AG04450 (cell line): ENCODE measurements around the gene CCDC187. TPM values are rescaled to one million over a fixed set of nuclear protein-coding genes. Genes with fewer than 3 reads are reported as not detected.

ENCODE experiments used
- CTCF ChIA-PET: fragments of 300-600, 350-600 bp; formaldehyde crosslinking; extraction: SDS; loops from one replicate; lab custom pipeline; 2022; ENCODE audit warnings: antibody characterized with exemption, inconsistent platforms; lab: Charles Lee
- POLR2A ChIA-PET: fragments of 350-600 bp; formaldehyde crosslinking; extraction: SDS; loops from one replicate; lab custom pipeline; 2021; ENCODE audit warnings: antibody characterized with exemption, inconsistent platforms; lab: Yijun Ruan, JAX
- DNase-seq: peaks from one replicate; pipeline ENCODE4 v3.0.0-alpha.2; 2011; ENCODE audit warnings: low read depth, low spot score
- H3K27ac ChIP-seq: one replicate; pipeline ENCODE4 v1.5.1; 2012; ENCODE audit warnings: low read depth, low read length, control low read depth
- H3K27me3 ChIP-seq: one replicate; pipeline ENCODE4 v1.6.0; 2012; ENCODE audit warnings: low read length; ENCODE audit not compliant: control insufficient read depth, insufficient read depth
- H3K4me3 ChIP-seq: 2 replicates; pipeline ENCODE4 v1.5.1; 2011; ENCODE audit warnings: mild to moderate bottlenecking, low read depth, low read length, control low read depth
- H3K9me3 ChIP-seq: 2 replicates; pipeline ENCODE4 v1.5.1; 2012; ENCODE audit warnings: low read length; ENCODE audit not compliant: control insufficient read depth, insufficient read depth
- CTCF ChIP-seq: IDR thresholded peaks from 2 replicates; pipeline ENCODE4 v1.5.1; 2011; ENCODE audit warnings: low read depth, low read length, control low read depth, inconsistent platforms
- polyA plus RNA-seq: library from polyadenylated mRNA; depleted of rRNA; stranded (reverse); fragments of >200 nt; gene quantifications from 2 replicates; pipeline ENCODE4 v1.2.3, GENCODE V29; 2011

Gene CCDC187
- polyA plus RNA-seq, 1 experiment = not detected

- Histone ChIP-seq H3K27ac (peak overlapping the region; percentile 31), H3K27me3 (no peaks in the 10 kb centered on the region), H3K4me3 (no peak overlapping the region), H3K9me3 (no peaks in the 10 kb centered on the region)
- ChIA-PET CTCF (interaction anchor here (1.0 to 1.2 kb wide), 2 partner anchors 14 to 59 kb away, joined by 3 read pairs; no protein-coding TSS in a partner anchor), POLR2A (no interaction called here)
- DNase-seq = no peak
- no peak for TF ChIP-seq CTCF
These were observed 74.5 kb downstream of the CCDC187 start for GRCh38 chr9:136229096-136230065.

DNA sequence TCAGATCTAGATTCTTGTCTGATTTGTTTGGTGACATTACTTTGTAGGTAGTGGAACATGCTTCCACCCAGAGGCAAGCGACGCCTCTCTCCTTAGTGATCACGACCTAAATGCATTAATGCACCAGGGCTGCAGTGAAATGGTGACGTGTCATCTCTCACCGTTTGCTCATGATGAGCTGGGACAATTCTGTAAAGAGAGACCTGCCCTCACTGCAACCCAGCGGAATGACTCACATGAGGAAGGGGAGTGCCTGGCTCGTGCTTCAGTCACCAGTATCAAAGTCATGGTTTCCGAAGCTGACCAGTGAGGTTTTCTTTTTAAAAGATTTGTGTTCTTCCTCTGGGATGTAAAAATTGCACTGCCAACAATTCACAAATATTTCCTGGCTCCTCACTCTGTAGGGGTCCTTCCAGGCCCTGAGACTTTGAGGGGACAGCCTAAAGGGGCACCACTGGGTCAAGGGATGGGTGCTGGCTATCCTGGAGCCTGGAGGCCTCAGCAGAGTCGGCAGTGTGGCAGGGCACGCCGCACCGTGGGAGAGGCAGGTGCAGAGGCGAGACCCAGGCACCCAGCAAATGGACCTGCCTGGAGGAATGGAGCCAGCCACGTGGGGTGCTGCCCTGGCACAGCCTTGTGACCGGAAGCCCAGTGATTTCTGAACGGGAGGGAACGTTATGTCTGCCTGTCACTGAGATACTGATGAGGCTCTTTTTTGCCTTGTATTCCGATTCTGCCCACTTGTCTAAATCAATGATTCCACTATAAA, 75.6 kb downstream of the CCDC187 start:
- H3K9me3 ChIP-seq = no peaks in the 10 kb centered on the region
- no peak overlapping the region for H3K4me3 ChIP-seq
- peak overlapping the region; percentile 71 for H3K27ac ChIP-seq
- no peak for TF ChIP-seq CTCF
- ChIA-PET POLR2A (no interaction called here), CTCF (interaction anchor here (1.0 to 1.5 kb wide), 3 partner anchors 13 to 58 kb away, joined by 3 to 6 read pairs (median 3); no protein-coding TSS in a partner anchor)
- no peaks in the 10 kb centered on the region for H3K27me3 ChIP-seq
- DNase-seq = peak; percentile 32

DNA sequence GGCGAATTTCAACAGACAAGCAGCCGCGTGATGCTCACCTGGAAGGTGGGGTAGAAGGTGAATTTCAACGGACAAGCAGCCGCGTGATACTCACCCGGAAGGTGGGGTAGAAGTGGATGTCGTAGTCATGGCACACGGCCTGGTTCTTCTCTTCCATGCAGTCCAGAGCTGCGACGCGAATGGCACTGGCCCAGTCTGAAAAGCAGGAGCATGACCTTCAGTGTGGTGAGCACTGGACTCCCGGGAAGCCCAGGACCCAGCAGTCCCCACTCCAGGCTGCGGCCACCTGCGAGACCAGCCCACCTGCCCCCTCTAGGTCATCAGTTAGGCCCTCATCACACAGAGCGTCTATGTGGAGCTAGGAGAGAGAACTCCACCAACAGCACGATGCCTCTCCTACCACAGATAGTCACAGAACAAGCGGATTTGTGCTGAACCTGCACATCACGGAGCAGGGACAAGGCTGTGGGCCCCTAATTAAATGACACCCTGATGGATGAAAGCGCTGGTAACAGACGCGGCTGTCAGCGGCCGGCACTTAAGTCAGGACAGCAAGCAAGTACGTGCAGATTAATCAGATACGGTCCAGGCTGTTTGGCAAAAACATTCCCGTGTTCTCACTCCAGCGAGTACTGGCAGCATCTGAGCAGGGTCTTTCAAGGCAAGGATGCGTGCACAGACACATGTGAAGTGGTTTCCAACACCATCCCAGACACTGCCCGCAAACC, 77.0 kb downstream of the CCDC187 start:
- CTCF ChIA-PET = interaction anchor here (1.1 to 2.5 kb wide), 4 partner anchors 9 to 21 kb away, joined by 3 to 10 read pairs (median 6); no protein-coding TSS in a partner anchor

More for the DNA sequence above, 77.0 kb downstream of the CCDC187 start:
- no peak overlapping the region for H3K4me3 ChIP-seq
- H3K9me3 ChIP-seq = no peaks in the 10 kb centered on the region
- no peak overlapping the region for H3K27ac ChIP-seq
- DNase-seq = no peak
- POLR2A ChIA-PET = no interaction called here
- TF ChIP-seq CTCF = no peak
- no peaks in the 10 kb centered on the region for H3K27me3 ChIP-seq
